ENCODE results near the gene APCDD1L. TPM values are rescaled to one million over a fixed set of nuclear protein-coding genes. Genes with fewer than 3 reads are reported as not detected.
"Not testable (repeated sequence)": the region's sequence is repeated elsewhere in the genome, so short reads cannot be mapped to it uniquely, and the experiment has no call there.

Gene APCDD1L
- total and polyA plus RNA-seq, 2 experiments from 2014 or later = 0.23 TPM; not detected in 1

- H3K9me3 ChIP-seq (ENCODE audit: low read depth) = no peaks in the 10 kb centered on the region
These were observed 6.3 kb downstream of the APCDD1L start for GRCh38 chr20:58508762-58509395.

GRCh38 chr20:58506999-58507398 lies 8.2 kb downstream of the APCDD1L start:
- not testable (repeated sequence) for DNase-seq (ENCODE audit: low spot score)

More at GRCh38 chr20:58508762-58509395, 6.3 kb downstream of the APCDD1L start:
- Histone ChIP-seq H3K4me1 (ENCODE audit: insufficient read depth) (no peaks in the 10 kb centered on the region), H3K79me2 (no peaks in the 10 kb centered on the region), H3K9me2 (replicated peaks; ENCODE audit: insufficient read depth) (no peaks in the 10 kb centered on the region), H3K4me3 (no peak overlapping the region), H3K36me3 (replicated peaks; ENCODE audit: insufficient read depth, low read depth) (no peaks in the 10 kb centered on the region), H3K27me3 (peaks cover 23% of the 10 kb centered on the region), H4K20me1 (ENCODE audit: insufficient read depth, poor library complexity, severe bottlenecking) (no peaks in the 10 kb centered on the region), H3K27ac (no peak overlapping the region), H2AFZ (no peak overlapping the region), H3K4me2 (no peak overlapping the region)
- WGBS (ENCODE audit: low lambda C conversion rate, missing lambda C conversion rate) = 88% methylated on average over 17 of the region's 17 CpGs
- TF ChIP-seq EZH2 (IDR thresholded peaks at IDR 0.05; ENCODE audit: borderline replicate concordance) = no peak
- TF ChIP-seq CTCF (IDR thresholded peaks at IDR 0.05; ENCODE audit: poor library complexity) = no peak
- TF ChIP-seq EZH2phosphoT487 (IDR thresholded peaks at IDR 0.05; ENCODE audit: low read depth, severe bottlenecking, unreplicated experiment) = no peak
- DNase-seq (ENCODE audit: low spot score) = no peak

GRCh38 chr20:58504566-58504965 lies 10.6 kb downstream of the APCDD1L start:
- Histone ChIP-seq H3K9me3 (ENCODE audit: low read depth) (no peaks in the 10 kb centered on the region), H2AFZ (no peak overlapping the region), H3K9me2 (replicated peaks; ENCODE audit: insufficient read depth) (no peaks in the 10 kb centered on the region), H3K4me3 (no peak overlapping the region), H4K20me1 (ENCODE audit: insufficient read depth, poor library complexity, severe bottlenecking) (no peaks in the 10 kb centered on the region), H3K27ac (no peak overlapping the region), H3K4me1 (ENCODE audit: insufficient read depth) (no peaks in the 10 kb centered on the region), H3K79me2 (no peaks in the 10 kb centered on the region), H3K36me3 (replicated peaks; ENCODE audit: insufficient read depth, low read depth) (no peaks in the 10 kb centered on the region), H3K4me2 (no peak overlapping the region), H3K27me3 (no peaks in the 10 kb centered on the region)
- 94% methylated on average over 3 of the region's 3 CpGs for WGBS (ENCODE audit: low lambda C conversion rate, missing lambda C conversion rate)
- TF ChIP-seq CTCF (IDR thresholded peaks at IDR 0.05; ENCODE audit: poor library complexity) = no peak
- no peak for TF ChIP-seq EZH2phosphoT487 (IDR thresholded peaks at IDR 0.05; ENCODE audit: low read depth, severe bottlenecking, unreplicated experiment)
- DNase-seq (ENCODE audit: low spot score) = no peak

More at GRCh38 chr20:58506999-58507398, 8.2 kb downstream of the APCDD1L start:
- H3K4me2 ChIP-seq; H3K4me3 ChIP-seq; H2AFZ ChIP-seq; H3K36me3 ChIP-seq (replicated peaks; ENCODE audit: insufficient read depth, low read depth); H3K27me3 ChIP-seq; H4K20me1 ChIP-seq (ENCODE audit: insufficient read depth, poor library complexity, severe bottlenecking); H3K9me3 ChIP-seq (ENCODE audit: low read depth); H3K9me2 ChIP-seq (replicated peaks; ENCODE audit: insufficient read depth); H3K79me2 ChIP-seq; H3K27ac ChIP-seq; H3K4me1 ChIP-seq (ENCODE audit: insufficient read depth): not testable (repeated sequence)
- WGBS (ENCODE audit: low lambda C conversion rate, missing lambda C conversion rate) = 84% methylated on average over 3 of the region's 3 CpGs

GRCh38 chr20:58503668-58504067 lies 11.5 kb downstream of the APCDD1L start:
- Histone ChIP-seq H4K20me1 (ENCODE audit: insufficient read depth, poor library complexity, severe bottlenecking) (no peaks in the 10 kb centered on the region), H3K27me3 (no peaks in the 10 kb centered on the region), H3K79me2 (no peaks in the 10 kb centered on the region), H2AFZ (no peak overlapping the region), H3K9me3 (ENCODE audit: low read depth) (no peaks in the 10 kb centered on the region), H3K4me2 (no peak overlapping the region), H3K36me3 (replicated peaks; ENCODE audit: insufficient read depth, low read depth) (no peaks in the 10 kb centered on the region), H3K27ac (no peak overlapping the region), H3K9me2 (replicated peaks; ENCODE audit: insufficient read depth) (no peaks in the 10 kb centered on the region), H3K4me1 (ENCODE audit: insufficient read depth) (no peaks in the 10 kb centered on the region), H3K4me3 (no peak overlapping the region)
- WGBS (ENCODE audit: low lambda C conversion rate, missing lambda C conversion rate) = 82% methylated on average over 1 of the region's 1 CpG
- TF ChIP-seq EZH2phosphoT487 (IDR thresholded peaks at IDR 0.05; ENCODE audit: low read depth, severe bottlenecking, unreplicated experiment) = no peak
- no peak for TF ChIP-seq CTCF (IDR thresholded peaks at IDR 0.05; ENCODE audit: poor library complexity)
- TF ChIP-seq EZH2 (IDR thresholded peaks at IDR 0.05; ENCODE audit: borderline replicate concordance) = no peak
- DNase-seq (ENCODE audit: low spot score) = no peak
